Stimulated activated CD4-positive, alpha-beta T cell treated with anti-CD3 and anti-CD28 coated beads, Interleukin-12 subunit alpha, Interleukin-12 subunit beta, amount 100 ng/mL, for 48 hours (primary cell): ENCODE results near the gene APBB2.
"Not testable (repeated sequence)": the region's sequence is repeated elsewhere in the genome, so short reads cannot be mapped to it uniquely, and the experiment has no call there.

Experiments
- DNase-seq, 3 donors: peaks; one replicate each; pipeline ENCODE4 v3.0.0-alpha.2; 2020; ENCODE audit warnings: low read depth in 2 of 3, low spot score in 1 of 3

Gene APBB2

GRCh38 chr4:40915318-40916217 lies 298.8 kb downstream of the APBB2 start:
- peak in 1 of 3 donors; percentile 8 for DNase-seq

DNA sequence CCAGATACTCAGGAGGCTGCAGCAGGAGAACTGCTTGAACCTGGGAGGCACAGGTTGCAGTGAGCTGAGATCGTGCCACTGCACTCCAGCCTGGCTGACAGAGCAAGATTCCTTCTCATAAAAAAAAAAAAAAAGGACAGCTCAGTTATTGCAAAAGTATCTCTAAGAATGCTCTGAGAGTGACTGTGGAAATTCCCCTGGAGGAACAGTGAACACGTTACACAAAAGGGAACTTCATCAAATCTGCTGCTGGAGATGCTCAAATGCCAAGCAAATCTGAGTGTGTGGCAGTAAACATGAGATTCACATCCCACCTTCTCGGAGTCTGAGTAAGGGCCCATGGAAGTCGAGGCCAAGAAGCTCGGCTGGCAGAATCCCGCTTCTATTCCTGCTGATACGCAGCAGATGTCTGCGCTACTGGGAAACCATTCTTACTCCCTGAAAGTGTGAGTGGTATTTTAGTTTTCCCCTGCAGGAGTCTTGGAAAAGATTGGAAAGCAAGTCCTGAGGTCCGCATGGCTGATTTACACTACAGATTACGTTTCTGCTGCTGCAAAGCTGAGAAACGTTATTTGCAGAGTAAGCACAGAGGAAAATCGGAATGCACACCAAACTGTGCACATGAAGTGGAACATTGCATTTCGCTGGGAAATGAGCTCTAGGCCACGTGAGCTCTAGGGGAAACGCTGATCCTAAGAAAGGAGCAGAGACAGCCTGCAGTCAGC lies 301.7 kb downstream of the APBB2 start:
- DNase-seq, result no peak

- DNase-seq, result no peak
Measured at GRCh38 chr4:40910706-40911105, 303.6 kb downstream of the APBB2 start.

DNA sequence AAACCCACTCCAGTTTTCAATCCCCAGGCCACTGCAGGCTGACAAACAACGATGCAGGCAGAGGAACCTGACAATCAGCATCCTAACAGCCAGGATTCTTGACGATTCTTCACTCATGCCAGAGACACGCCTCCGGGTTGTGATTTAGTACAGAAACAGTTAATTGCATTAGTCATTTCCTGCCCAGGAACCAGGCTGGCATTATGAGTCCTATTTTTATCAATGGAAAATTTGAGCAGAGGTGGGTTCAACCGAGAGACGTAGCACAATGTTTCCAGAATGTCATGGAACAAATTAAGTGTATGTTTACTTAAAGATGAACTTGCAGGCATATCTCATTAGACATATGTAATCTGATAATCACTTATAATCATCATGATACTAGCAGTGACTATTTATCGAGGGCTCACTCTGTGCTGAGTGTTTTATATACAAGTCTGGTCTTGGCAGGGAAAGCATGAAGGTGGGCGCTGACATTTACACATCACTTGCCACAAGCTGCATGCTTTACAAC lies 304.9 kb downstream of the APBB2 start:
- DNase-seq, result peak; percentile 32 to 50 (median 38)

DNA sequence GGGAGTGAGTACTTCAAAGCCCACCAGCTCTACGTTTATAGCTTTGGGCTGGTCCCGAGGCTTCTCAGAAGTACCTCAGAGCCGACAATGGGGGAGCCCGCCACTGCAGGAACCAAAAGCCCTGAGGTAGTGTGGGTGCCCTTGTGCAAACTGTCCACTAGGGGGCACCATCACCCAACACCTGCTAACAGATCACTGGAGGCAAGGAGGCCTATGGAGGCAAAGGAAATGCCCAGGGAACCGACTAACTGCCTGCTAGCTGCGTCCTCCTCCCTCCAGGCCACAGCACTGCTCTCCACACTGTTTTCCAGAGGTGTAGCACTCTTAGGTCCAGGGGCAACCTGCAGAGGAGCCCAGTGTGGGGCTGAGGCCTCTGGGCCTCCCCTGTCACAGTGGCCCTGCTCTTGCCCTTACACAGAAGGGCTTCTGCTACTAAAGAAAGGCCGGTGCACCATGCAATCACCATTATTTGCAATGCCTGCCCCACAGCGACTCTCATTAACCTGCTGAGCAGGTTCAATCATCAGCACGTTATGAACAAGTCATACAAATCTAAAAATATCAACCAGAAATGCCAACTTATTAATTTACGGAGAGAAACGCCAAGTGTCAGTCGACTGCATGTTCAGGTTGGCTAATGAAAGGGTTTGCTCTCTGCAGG lies 305.5 kb downstream of the APBB2 start:
- DNase-seq, result peak; percentile 65 to 84 (median 77)

GRCh38 chr4:40908297-40908696 lies 306.0 kb downstream of the APBB2 start:
- DNase-seq, result no peak

GRCh38 chr4:40905414-40905813 lies 308.9 kb downstream of the APBB2 start:
- no peak for DNase-seq

DNA sequence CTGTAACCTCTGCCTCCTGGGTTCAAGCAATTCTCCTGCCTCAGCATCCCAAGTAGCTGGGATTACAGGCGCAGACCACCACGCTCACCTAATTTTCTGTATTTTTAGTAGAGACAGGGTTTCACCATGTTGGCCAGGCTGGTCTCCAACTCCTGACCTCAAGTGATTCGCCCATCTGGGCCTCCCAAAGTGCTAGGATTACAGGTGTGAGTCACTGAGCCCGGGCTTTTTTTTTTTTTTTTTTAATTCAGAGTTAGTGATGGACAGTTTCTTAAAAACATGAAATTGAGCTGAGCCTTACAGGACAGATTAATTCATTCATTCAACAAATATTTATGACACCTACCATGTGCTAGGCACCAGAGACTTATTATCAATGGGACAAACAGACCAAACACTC lies 313.8 kb downstream of the APBB2 start:
- not testable (repeated sequence) for DNase-seq

GRCh38 chr4:40897557-40898203 lies 316.7 kb downstream of the APBB2 start:
- DNase-seq, result peak; percentile 53 to 72 (median 61)

- no peak for DNase-seq
Measured at GRCh38 chr4:40890764-40891163, 323.6 kb downstream of the APBB2 start.

DNA sequence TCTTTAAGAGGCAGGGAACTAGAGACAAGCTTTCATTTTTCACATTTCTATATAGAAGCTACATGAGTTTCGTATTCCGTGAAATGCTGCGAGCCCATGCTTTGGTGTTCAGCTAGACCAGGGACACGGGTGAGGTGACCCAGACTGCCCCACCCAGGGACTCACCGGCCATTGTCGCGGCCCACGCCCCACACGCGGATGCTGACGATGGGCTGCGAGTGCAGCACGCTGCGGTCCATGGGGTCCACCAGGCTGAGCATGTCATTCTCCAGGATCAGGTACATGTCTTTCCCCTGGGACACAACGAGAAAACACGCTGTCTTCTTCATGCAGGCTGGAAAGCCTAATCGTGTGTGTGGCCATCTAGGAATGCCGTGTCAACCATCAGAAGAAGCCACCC lies 324.1 kb downstream of the APBB2 start:
- no peak for DNase-seq

DNA sequence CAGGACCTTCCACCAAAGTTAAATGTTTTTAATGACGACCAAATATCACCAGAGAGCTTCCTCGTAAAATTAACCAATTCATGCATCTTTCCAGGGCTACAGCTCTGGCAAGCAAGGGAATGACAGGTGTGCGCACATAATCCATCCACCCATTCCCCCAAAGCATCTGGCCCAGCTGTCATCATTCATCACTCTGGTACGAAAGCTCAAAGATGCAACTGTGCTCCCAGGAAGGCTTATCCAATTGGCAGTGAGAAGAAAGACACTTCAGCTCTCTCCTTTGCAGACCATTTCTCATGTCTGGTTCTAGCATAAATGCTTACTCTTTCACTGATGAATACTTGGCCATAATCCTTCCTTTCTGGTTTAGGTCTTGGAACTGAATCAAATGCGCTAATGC lies 325.4 kb downstream of the APBB2 start:
- no peak for DNase-seq

DNA sequence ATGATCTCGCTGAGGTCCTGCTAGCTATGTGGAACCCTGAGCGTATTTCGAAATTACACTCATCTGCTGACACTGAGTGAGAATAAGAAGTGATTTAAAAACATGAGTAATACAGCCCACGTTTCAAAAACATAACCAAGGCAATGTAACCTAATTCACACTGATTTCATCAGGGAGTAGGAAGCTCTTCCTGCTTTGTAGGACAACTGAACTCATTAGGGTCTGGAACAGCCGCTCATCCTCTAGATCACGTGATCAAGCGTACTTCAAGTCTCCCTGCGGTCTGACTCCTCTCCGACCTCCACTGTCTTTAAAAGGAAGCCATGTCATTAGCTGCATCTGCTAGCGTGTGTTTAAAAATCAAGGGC lies 326.6 kb downstream of the APBB2 start:
- no peak for DNase-seq

DNA sequence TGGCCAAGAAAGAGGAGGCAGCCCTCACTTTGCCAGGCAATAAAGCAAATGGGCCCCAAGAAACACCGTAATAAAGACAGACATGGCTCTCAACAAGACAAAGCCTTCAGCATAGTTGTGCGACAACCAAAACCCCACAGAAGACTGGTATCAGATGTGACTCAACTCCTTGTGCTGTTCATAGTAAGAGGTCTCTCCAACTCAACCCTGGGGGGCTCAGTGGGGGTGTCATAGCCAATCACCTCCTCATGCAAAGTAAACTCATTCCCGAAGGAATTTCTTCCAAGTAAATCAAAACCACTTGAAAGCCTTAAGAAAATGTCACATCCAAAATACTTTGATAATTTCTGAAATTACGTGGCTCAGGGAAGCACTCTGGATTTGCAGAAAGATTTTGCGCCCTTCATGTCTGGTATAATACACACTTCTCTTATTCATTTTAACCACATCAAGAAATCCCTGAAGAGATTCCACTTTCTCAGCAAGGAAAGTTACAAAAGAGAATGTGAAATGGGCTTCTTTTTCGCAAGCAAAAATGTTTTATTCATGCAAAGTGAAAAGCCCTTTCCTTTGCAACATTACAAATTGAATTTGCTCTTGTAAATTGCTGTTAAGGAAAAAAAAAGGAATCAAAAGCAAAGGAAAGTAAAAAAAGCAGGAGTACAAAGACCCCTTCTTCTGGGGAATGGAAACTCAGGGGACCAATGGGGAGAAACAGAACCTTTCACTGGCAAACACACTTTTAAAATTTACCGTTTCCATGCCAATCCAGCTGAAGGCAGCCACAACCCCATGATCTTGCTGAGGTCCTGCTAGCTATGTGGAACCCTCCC lies 327.2 kb downstream of the APBB2 start:
- DNase-seq, result no peak

GRCh38 chr4:40881851-40882250 lies 332.5 kb downstream of the APBB2 start:
- no peak for DNase-seq

DNA sequence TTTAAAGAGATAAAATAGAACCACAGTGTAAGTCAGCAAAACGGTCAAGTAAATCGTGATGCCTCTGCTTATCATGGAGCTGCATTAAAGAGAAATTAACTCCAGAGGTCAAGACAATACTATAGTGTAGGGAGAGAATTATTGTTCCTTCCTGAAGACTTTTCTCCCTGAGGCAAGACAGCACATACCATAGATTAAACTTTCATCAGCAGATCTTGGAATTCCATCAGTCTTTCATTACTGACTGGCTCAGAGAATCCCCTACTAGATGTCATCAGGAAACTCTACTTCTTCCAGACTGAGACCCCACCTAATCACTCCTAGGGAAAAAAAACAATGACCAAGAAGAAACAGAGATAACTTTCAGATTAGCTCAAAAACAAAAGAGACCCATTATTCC lies 333.2 kb downstream of the APBB2 start:
- DNase-seq, result no peak

GRCh38 chr4:40878548-40879055 lies 335.7 kb downstream of the APBB2 start:
- no peak for DNase-seq

GRCh38 chr4:40877081-40877480 lies 337.3 kb downstream of the APBB2 start:
- no peak for DNase-seq

DNA sequence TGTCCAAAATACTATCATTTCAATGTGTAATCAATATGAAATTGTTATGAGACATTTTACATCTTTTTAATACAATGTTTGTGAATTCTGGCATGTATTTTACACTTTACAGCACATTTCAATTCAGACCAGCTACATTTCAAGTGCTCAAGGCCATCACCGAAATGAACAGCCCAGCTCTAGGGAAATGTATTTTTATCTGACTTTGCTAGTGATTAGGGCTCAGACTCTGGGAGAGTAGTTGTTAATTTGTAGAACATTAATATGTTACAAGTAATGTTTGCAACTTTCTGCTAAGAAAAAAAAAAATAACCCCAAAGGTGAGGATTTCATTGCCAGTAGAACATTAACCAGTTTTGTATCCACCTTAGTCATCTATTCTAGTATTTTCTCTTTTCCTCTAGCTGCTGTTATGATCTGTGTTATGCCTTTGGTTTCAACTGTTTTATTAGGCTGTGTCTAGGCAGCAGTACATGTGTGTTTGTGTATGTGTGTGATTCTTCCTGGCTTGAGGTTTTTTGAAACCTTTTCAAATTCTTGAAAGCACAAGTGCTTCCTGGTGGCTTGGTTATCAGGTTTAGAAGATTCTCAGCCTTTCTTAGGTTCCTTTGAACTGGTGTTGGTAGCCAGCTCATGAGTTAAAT lies 338.7 kb downstream of the APBB2 start:
- DNase-seq, result no peak

- DNase-seq, result no peak
Measured at GRCh38 chr4:40874901-40875300, 339.4 kb downstream of the APBB2 start.
